Esophagus squamous epithelium (tissue), 4 donors: ENCODE data around the gene PDSS2.

ENCODE experiments used
- CTCF ChIP-seq, 6 experiments: fragments of 450-650 bp in 4 of 6; fragments of 200-600 bp in 2 of 6; sonication (generic) in 2 of 6; IDR thresholded peaks; one replicate each; pipeline ENCODE4 v1.5.1; 2016 to 2019; ENCODE audit warnings: antibody characterized with exemption in 6 of 6, mild to moderate bottlenecking in 4 of 6, moderate library complexity in 4 of 6
- POLR2A ChIP-seq, 4 donors: fragments of 450-650 bp; IDR thresholded peaks; one replicate each; pipeline ENCODE4 v1.6.1; 2017; ENCODE audit warnings: antibody characterized with exemption in 4 of 4, mild to moderate bottlenecking in 4 of 4, moderate library complexity in 3 of 4

- TF ChIP-seq CTCF (IDR thresholded peaks at IDR 0.05) (no peak), POLR2A (IDR thresholded peaks at IDR 0.05) (no peak)
These were observed 45.3 kb downstream of the PDSS2 start for GRCh38 chr6:107413966-107414645.
